GM21786 (cell line): ENCODE measurements around the gene MIDN.
"Not testable (repeated sequence)": the region's sequence is repeated elsewhere in the genome, so short reads cannot be mapped to it uniquely, and the experiment has no call there.

Experiments
- ATAC-seq: cut with Tn5 transposase; IDR thresholded peaks from one replicate; pipeline ENCODE4 v1.9.1; 2021; ENCODE audit not compliant: unreplicated experiment

The MIDN gene

GRCh38 chr19:1245494-1246264 lies 2.7 kb upstream of the MIDN start:
- ATAC-seq, result no peak

- not testable (repeated sequence) for ATAC-seq
Observed at GRCh38 chr19:1246265-1247087, 1.9 kb upstream of the MIDN start.

GRCh38 chr19:1247748-1248138 lies 640 bp upstream of the MIDN start:
- ATAC-seq, result no peak

- ATAC-seq, result peak; percentile 18
Observed at GRCh38 chr19:1248786-1249297, 459 bp downstream of the MIDN start.

- peak; percentile 33 for ATAC-seq
Observed at GRCh38 chr19:1249298-1249989, 1.1 kb downstream of the MIDN start.

GRCh38 chr19:1249990-1250436 lies 1.6 kb downstream of the MIDN start:
- ATAC-seq, result no peak

- no peak for ATAC-seq
Observed at GRCh38 chr19:1250437-1251260, 2.3 kb downstream of the MIDN start.

- ATAC-seq, result no peak
Observed at GRCh38 chr19:1251330-1252220, 3.2 kb downstream of the MIDN start.

GRCh38 chr19:1252221-1252820 lies 3.9 kb downstream of the MIDN start:
- no peak for ATAC-seq

GRCh38 chr19:1252821-1253513 lies 4.6 kb downstream of the MIDN start:
- ATAC-seq, result no peak

- ATAC-seq, result no peak
Observed at GRCh38 chr19:1253514-1254080, 5.2 kb downstream of the MIDN start.

- no peak for ATAC-seq
Observed at GRCh38 chr19:1254081-1254527, 5.7 kb downstream of the MIDN start.

GRCh38 chr19:1254530-1255185 lies 6.3 kb downstream of the MIDN start:
- no peak for ATAC-seq

GRCh38 chr19:1255186-1256161 lies 7.1 kb downstream of the MIDN start:
- ATAC-seq, result no peak

- ATAC-seq, result no peak
Observed at GRCh38 chr19:1256646-1257474, 8.5 kb downstream of the MIDN start.
